HepG2 (cell line): ENCODE results near the gene THADA. TPM values are rescaled to one million over a fixed set of nuclear protein-coding genes. Genes with fewer than 3 reads are reported as not detected.
A peak's percentile ranks its signal among the peaks of the same experiment; 100 is the strongest.

Experiments
- ARNTL ChIP-seq: sonication (generic); formaldehyde crosslinking; IDR thresholded peaks from 2 replicates; pipeline ENCODE4 v1.4.0; 2020; ENCODE audit warnings: mild to moderate bottlenecking, missing genetic modification reagents
- DPF2 ChIP-seq: sonication (generic); formaldehyde crosslinking; IDR thresholded peaks from 2 replicates; pipeline ENCODE4 v1.4.0; 2020; ENCODE audit warnings: mild to moderate bottlenecking, low read depth, missing genetic modification reagents, borderline replicate concordance
- DRAP1 ChIP-seq: IDR thresholded peaks from 2 replicates; pipeline ENCODE4 v1.6.1; 2016; ENCODE audit warnings: missing genetic modification reagents, missing compliant biosample characterization
- ELF3 ChIP-seq: IDR thresholded peaks from 2 replicates; pipeline ENCODE4 v1.6.1; 2016; ENCODE audit warnings: missing genetic modification reagents, missing compliant biosample characterization
- ERF ChIP-seq: IDR thresholded peaks from 2 replicates; pipeline ENCODE4 v1.6.1; 2018; ENCODE audit warnings: missing biosample characterization, missing genetic modification reagents
- HDAC1 ChIP-seq: sonication (generic); formaldehyde crosslinking; IDR thresholded peaks from 2 replicates; pipeline ENCODE4 v1.5.1; 2020; ENCODE audit warnings: mild to moderate bottlenecking, missing genetic modification reagents
- HNF4G ChIP-seq, 2 experiments: sonication (generic) in 1 of 2; formaldehyde crosslinking in 1 of 2; IDR thresholded peaks; 2 replicates each; pipeline versions ENCODE4 v1.4.0 to v1.6.1; 2011 to 2020; ENCODE audit warnings: borderline replicate concordance in 2 of 2, low read depth in 2 of 2, mild to moderate bottlenecking in 2 of 2, low read length in 1 of 2, missing genetic modification reagents in 1 of 2, moderate library complexity in 1 of 2
- IKZF1 ChIP-seq: fragments of 450-650 bp; IDR thresholded peaks from 2 replicates; pipeline ENCODE4 v1.7.1; 2016
- IRF2 ChIP-seq: IDR thresholded peaks from 2 replicates; pipeline ENCODE4 v1.6.1; 2018; ENCODE audit warnings: missing genetic modification reagents, missing compliant biosample characterization
- KDM1A ChIP-seq: IDR thresholded peaks from 2 replicates; pipeline ENCODE4 v1.6.1; 2016; ENCODE audit warnings: missing compliant biosample characterization
- RELA ChIP-seq: sonication (generic); formaldehyde crosslinking; IDR thresholded peaks from 2 replicates; pipeline ENCODE4 v1.4.0; 2020; ENCODE audit warnings: missing genetic modification reagents
- RFX3 ChIP-seq: IDR thresholded peaks from 2 replicates; pipeline ENCODE4 v1.6.1; 2016; ENCODE audit warnings: missing biosample characterization, missing genetic modification reagents
- SMARCC2 ChIP-seq: fragments of 450-650 bp; IDR thresholded peaks from 2 replicates; pipeline ENCODE4 v1.6.1; 2017; ENCODE audit warnings: antibody characterized with exemption, mild to moderate bottlenecking
- TEAD2 ChIP-seq: sonication (generic); formaldehyde crosslinking; IDR thresholded peaks from 2 replicates; pipeline ENCODE4 v1.9.0; 2021; ENCODE audit warnings: missing genetic modification reagents
- TFAP4 ChIP-seq: sonication (generic); IDR thresholded peaks from 2 replicates; pipeline ENCODE4 v1.6.1; 2016; ENCODE audit warnings: low read depth, borderline replicate concordance
- UBTF ChIP-seq: sonication (generic); formaldehyde crosslinking; IDR thresholded peaks from 2 replicates; pipeline ENCODE4 v1.4.0; 2020; ENCODE audit warnings: mild to moderate bottlenecking, missing genetic modification reagents
- YEATS4 ChIP-seq: sonication (generic); formaldehyde crosslinking; IDR thresholded peaks from 2 replicates; pipeline ENCODE4 v1.4.0; 2020; ENCODE audit warnings: missing genetic modification reagents, borderline replicate concordance
- ZFP36 ChIP-seq: fragments of 150-350 bp; IDR thresholded peaks from 2 replicates; pipeline ENCODE4 v1.6.1; 2018; ENCODE audit warnings: borderline replicate concordance, low read length, low read depth; ENCODE audit not compliant: partially characterized antibody
- ZFP37 ChIP-seq: sonication (generic); formaldehyde crosslinking; IDR thresholded peaks from 2 replicates; pipeline ENCODE4 v1.4.0; 2020; ENCODE audit warnings: missing genetic modification reagents, borderline replicate concordance
- ZFYVE20 ChIP-seq: sonication (generic); formaldehyde crosslinking; IDR thresholded peaks from 2 replicates; pipeline ENCODE4 v1.8.0; 2023; ENCODE audit warnings: low read depth, mild to moderate bottlenecking, moderate library complexity, missing genetic modification reagents, borderline replicate concordance
- ZNF543 ChIP-seq: sonication (generic); formaldehyde crosslinking; IDR thresholded peaks from 2 replicates; pipeline ENCODE4 v1.4.0; 2020; ENCODE audit warnings: mild to moderate bottlenecking, missing genetic modification reagents
- ZNF572 ChIP-seq: sonication (generic); formaldehyde crosslinking; IDR thresholded peaks from 2 replicates; pipeline ENCODE4 v1.5.1; 2020; ENCODE audit warnings: mild to moderate bottlenecking, missing genetic modification reagents
- ZNF709 ChIP-seq: sonication (generic); formaldehyde crosslinking; IDR thresholded peaks from 2 replicates; pipeline ENCODE4 v1.5.0; 2020; ENCODE audit warnings: mild to moderate bottlenecking, missing genetic modification reagents
- ZSCAN22 ChIP-seq: sonication (generic); formaldehyde crosslinking; IDR thresholded peaks from 2 replicates; pipeline ENCODE4 v1.4.0; 2020; ENCODE audit warnings: mild to moderate bottlenecking, missing genetic modification reagents
- ZSCAN29 ChIP-seq: sonication (generic); formaldehyde crosslinking; conservative IDR thresholded peaks from 2 replicates; pipeline ENCODE4 v1.4.0; 2020; ENCODE audit warnings: mild to moderate bottlenecking, missing genetic modification reagents
- polyA plus RNA-seq, 8 experiments: library from polyadenylated mRNA; depleted of rRNA in 3 of 8; stranded (reverse) in 7 of 8; unstranded in 1 of 8; fragments of >200 nt; fragmentation: Illumina TruSeq in 4 of 8; extraction: Trizol in 4 of 8; gene quantifications; 2 replicates each; pipeline versions ENCODE4 v1.2.1 to v1.2.3, GENCODE V29; 2011 to 2016; ENCODE audit warnings: low read depth in 4 of 8, missing spikeins in 1 of 8, mixed read lengths in 1 of 8; ENCODE audit not compliant: insufficient read depth in 1 of 8
- total RNA-seq, 5 experiments: library from RNA; depleted of rRNA; stranded (reverse); fragments of >200 nt; fragmentation: Illumina TruSeq; extraction: Trizol; gene quantifications; 2 replicates each; pipeline ENCODE4 v1.2.3, GENCODE V29; 2016; ENCODE audit warnings: low read depth in 1 of 5
- TF ChIP-seq, protein P1 (sequence below): sonication (generic); formaldehyde crosslinking; conservative IDR thresholded peaks from 2 replicates; pipeline ENCODE4 v1.8.0; 2022; ENCODE audit warnings: missing genetic modification reagents
- TF ChIP-seq, protein P2 (sequence below): sonication (generic); formaldehyde crosslinking; IDR thresholded peaks from 2 replicates; pipeline ENCODE4 v1.4.0; 2020; ENCODE audit warnings: missing genetic modification reagents

Gene THADA
- total and polyA plus RNA-seq, 2 of the 13 experiments (the other 11 are each of a cell fraction or from before 2014, with no cell fraction given) = 12.7 to 21.7 TPM

DNA sequence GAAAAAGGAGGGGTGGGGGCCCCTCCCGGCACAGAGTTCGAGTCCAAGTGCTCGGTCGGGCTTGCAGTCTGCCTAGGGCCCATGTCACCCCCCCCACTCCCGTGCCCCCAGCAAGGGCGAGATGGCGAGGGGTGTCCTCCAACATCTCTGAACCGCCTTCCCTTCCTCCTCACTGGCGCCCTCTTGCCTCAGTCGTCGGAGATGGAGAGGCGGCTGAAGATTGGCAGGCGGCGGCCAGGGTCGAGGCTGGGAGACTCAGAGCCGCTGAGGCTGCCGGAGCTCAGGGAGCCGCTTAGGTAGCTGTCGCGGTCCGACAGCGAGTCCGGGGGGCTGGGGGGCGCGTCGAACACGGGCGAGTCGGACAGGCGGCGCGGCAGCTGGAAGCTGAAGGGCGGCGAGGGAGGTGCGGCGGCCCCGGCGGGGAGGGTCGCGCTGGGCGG lies 371.7 kb downstream of the THADA start (continued):
- TF ChIP-seq ZSCAN22 (no peak), ARNTL (no peak), ZSCAN29 (no peak; the same call in 1 of the 2 replicates), ZFYVE20 (CRISPR knock-in tag) (no peak), SMARCC2 (no peak), YEATS4 (0 out of 2 replicates have a peak, but pooled peaks have one; percentile 2), TFAP4 (peak; percentile 25; the same call in 1 of the 2 replicates), ERF (CRISPR knock-in tag) (no peak), ZNF709 (no peak), RFX3 (CRISPR knock-in tag) (no peak), IRF2 (CRISPR knock-in tag) (peak; percentile 82), ZFP37 (peak; percentile 39; the same call in 1 of the 2 replicates), ELF3 (CRISPR knock-in tag) (peak; percentile 80), IKZF1 (no peak), DPF2 (CRISPR knock-in tag) (no peak), ZNF543 (CRISPR knock-in tag) (no peak), TEAD2 (CRISPR knock-in tag) (no peak), RELA (CRISPR knock-in tag) (no peak), HNF4G (IDR thresholded peaks at IDR 0.05; ENCODE audit: borderline replicate concordance, low read depth, low read length) (no peak), HNF4G (CRISPR knock-in tag; IDR thresholded peaks at IDR 0.05; ENCODE audit: borderline replicate concordance, low read depth) (0 out of 2 replicates have a peak, but pooled peaks have one; percentile 25), DRAP1 (no peak; the same call in 1 of the 2 replicates), HDAC1 (CRISPR knock-in tag) (peak; percentile 77), KDM1A (CRISPR knock-in tag) (peak; percentile 73; the same call in 1 of the 2 replicates), UBTF (CRISPR knock-in tag) (peak; percentile 91), ZNF572 (no peak), ZFP36 (no peak)
- TF ChIP-seq, protein P1, sequence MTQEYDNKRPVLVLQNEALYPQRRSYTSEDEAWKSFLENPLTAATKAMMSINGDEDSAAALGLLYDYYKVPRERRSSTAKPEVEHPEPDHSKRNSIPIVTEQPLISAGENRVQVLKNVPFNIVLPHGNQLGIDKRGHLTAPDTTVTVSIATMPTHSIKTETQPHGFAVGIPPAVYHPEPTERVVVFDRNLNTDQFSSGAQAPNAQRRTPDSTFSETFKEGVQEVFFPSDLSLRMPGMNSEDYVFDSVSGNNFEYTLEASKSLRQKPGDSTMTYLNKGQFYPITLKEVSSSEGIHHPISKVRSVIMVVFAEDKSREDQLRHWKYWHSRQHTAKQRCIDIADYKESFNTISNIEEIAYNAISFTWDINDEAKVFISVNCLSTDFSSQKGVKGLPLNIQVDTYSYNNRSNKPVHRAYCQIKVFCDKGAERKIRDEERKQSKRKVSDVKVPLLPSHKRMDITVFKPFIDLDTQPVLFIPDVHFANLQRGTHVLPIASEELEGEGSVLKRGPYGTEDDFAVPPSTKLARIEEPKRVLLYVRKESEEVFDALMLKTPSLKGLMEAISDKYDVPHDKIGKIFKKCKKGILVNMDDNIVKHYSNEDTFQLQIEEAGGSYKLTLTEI (CRISPR knock-in tag) = no peak
- TF ChIP-seq, protein P2, sequence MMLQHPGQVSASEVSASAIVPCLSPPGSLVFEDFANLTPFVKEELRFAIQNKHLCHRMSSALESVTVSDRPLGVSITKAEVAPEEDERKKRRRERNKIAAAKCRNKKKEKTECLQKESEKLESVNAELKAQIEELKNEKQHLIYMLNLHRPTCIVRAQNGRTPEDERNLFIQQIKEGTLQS (CRISPR knock-in tag) = no peak
